Measurements from ENCODE around the gene SLC16A10. TPM values are rescaled to one million over a fixed set of nuclear protein-coding genes. Genes with fewer than 3 reads are reported as not detected.
"Not testable (repeated sequence)": the region's sequence is repeated elsewhere in the genome, so short reads cannot be mapped to it uniquely, and the experiment has no call there.

SLC16A10 gene
- total RNA-seq, 1 experiment from 2014 or later: 0.63 TPM

DNA sequence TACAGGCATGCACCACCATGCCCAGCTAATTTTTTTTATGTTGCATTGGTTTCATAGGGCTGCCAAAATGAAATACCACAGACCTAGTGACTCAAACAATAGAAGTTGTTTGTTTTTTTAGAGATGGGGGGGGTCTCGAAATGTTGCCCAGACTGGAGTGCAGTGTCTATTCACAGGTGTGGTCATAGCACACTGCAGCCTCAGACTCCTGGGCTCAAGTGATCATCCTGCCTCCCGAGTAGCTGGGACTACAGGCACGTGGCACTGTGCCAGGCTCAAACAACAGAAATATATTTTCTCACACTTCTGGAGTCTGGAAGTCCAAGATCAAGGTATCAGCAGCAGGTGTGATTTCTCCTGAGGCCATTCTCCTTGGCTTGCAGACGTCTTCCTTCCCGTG, 6.6 kb upstream of the SLC16A10 start:
- no peak for DNase-seq (ENCODE audit: low read depth)

DNA sequence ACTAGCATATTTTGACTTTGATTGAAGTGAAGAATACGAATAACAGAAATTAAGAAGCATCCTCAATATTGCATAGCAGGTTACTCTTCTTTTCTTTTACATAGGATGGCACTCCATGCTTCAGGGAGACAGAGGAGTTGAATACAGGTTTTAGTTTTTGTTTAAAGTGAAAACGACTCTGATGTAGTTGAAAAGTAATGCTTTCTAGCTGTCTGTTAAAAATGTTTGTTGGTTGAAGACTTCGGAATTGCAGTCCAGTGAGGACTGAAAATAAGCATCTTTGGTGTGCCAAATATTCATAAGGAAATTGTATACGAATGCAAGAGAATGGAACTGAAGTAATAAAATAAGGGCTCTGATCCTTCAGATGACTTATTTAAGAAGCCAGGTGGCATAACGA, 618 bp upstream of the SLC16A10 start:
- DNase-seq (ENCODE audit: low read depth): no peak

- DNase-seq (ENCODE audit: low read depth): no peak
Observed at GRCh38 chr6:111087871-111088667, 766 bp downstream of the SLC16A10 start.

- DNase-seq (ENCODE audit: low read depth): no peak
Observed at GRCh38 chr6:111088668-111089003, 1.3 kb downstream of the SLC16A10 start.

GRCh38 chr6:111090766-111091165, 3.5 kb downstream of the SLC16A10 start:
- no peak for DNase-seq (ENCODE audit: low read depth)

- no peak for DNase-seq (ENCODE audit: low read depth)
Observed at GRCh38 chr6:111091987-111092386, 4.7 kb downstream of the SLC16A10 start.

- not testable (repeated sequence) for DNase-seq (ENCODE audit: low read depth)
Observed at GRCh38 chr6:111095488-111095887, 8.2 kb downstream of the SLC16A10 start.

DNA sequence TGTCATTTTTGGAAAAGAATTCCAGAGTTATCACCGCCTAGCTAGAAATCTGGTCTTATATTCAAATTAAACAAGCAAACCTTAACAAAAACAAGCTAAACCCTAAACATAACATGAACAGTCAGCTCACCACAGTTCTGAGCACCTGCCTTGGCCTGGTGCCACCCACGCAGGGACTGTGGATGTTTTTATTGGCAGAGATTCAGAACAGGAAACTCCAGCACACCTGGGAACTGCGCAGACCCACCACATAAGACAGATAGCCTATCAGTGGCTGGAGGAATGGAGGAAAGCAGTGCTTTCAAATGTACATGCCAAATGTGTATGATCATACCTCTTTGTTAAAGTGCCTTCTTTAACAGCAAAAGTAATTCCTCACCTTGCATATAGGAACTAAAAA, 8.9 kb downstream of the SLC16A10 start:
- DNase-seq (ENCODE audit: low read depth): no peak

GRCh38 chr6:111098597-111098996, 11.3 kb downstream of the SLC16A10 start:
- no peak for DNase-seq (ENCODE audit: low read depth)

DNA sequence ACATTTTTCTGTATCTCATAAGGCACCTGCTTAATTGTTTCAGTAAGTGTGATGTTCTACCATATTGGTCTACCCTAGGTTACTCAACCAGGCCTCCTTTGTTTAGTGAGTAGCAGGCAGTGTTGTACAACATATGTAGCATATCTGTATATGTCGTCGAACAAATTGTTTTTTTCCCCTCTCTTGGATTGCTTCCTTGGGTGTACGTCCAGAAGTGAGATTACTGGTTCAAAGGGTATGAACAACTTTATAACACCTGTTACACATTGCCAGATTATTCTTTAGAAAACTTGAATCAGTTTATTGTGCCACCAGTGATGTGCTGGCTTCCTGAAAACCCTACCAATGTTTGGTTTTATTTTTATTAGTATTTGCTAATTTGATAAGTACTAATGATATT, 14.7 kb downstream of the SLC16A10 start:
- DNase-seq (ENCODE audit: low read depth): no peak

GRCh38 chr6:111105578-111105977, 18.3 kb downstream of the SLC16A10 start:
- peak; percentile 61 for DNase-seq (ENCODE audit: low read depth)

- no peak for DNase-seq (ENCODE audit: low read depth)
Observed at GRCh38 chr6:111107589-111107988, 20.3 kb downstream of the SLC16A10 start.

- no peak for DNase-seq (ENCODE audit: low read depth)
Observed at GRCh38 chr6:111110036-111110435, 22.7 kb downstream of the SLC16A10 start.

DNA sequence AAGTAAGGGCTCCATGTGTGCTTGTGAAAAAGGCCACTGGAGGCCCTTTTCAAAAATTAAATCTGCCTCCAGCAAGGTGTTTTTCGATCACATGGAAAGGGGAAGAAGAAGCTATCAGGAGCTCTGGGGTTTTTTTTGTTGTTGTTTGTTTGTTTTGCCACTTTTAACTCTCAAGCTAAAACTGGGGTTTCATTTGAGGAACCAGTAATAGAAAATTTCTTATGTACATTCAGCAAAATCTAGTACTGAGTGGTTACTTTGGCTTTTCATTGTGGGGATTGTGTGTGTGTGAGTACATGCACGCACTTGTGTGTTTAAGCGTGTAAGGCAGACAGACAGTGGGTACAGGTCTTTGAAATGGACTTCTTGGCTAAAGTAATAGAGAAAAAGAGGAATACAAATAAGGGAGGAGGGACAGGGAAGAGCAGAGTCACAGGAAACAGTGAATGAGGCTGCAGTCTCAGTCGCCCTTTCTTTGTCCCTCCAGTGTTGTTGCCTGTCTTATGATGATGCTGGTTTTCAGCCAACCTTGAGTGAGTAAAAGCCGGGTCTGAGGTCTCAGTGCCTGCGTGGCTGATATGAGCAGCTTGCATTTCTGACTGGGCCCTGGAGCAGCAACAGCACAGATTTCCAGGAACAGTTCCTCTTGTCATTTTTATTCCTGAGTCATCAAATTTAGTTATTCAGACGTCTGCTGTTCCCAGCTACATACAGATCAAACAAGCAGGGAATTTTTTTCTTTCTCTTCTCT, 26.2 kb downstream of the SLC16A10 start:
- peak; percentile 53 for DNase-seq (ENCODE audit: low read depth)

- DNase-seq (ENCODE audit: low read depth): peak; percentile 18
Observed at GRCh38 chr6:111114087-111114443, 26.8 kb downstream of the SLC16A10 start.

GRCh38 chr6:111114482-111114881, 27.2 kb downstream of the SLC16A10 start:
- no peak for DNase-seq (ENCODE audit: low read depth)

DNA sequence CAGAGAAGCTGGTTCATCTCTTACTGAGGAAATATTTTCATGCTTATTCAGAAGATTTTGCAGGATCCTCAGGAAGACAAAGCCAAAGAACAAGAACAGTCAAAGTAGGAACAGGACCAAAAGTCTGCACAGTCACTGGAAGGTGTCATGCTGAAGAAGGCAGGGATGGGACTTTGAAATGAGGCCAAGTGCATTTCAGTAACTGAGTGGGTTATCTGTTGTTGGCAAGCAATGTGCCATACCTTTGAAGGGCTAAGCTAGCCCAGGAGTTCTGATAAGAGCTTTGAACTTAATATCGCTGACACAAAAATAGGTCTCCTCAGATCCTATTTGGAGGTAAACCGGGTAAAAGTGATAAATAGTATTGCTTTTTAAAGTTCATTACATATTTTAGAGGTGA, 31.5 kb downstream of the SLC16A10 start:
- no peak for DNase-seq (ENCODE audit: low read depth)

DNA sequence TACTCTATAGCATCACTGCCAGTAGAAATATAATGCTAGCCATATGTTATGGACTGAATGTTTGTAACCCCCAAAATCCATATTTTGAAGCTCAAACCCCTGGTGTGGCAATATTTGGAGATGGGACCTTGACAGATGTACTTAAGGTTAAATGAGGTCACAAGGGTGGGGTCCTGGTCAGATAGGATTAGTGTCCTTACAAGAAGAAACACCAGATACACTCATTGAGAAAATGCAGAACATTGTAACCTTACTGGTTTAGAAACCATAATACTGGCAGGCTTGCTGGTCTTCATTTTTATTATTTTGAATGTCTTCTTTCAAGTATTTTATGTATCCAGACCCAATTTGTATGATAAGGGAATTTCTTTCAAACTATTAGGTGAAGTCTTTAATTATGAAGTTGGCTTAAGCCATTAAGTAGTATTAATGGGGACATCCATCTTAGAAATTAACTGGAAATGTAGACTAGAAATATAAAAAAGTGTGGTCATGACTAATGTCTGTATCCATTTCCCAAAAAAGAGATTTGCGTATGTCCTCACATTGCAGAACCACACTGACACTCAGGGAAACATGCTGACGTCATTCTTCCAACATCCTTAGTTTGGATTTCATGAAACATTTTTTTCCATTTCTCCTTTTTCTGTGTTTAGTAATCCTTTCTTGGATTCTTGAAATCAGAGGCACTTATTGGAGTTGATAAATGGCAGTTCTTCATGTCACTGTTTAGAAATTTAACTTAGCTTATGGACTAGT, 32.4 kb downstream of the SLC16A10 start:
- peak; percentile 48 for DNase-seq (ENCODE audit: low read depth)

DNA sequence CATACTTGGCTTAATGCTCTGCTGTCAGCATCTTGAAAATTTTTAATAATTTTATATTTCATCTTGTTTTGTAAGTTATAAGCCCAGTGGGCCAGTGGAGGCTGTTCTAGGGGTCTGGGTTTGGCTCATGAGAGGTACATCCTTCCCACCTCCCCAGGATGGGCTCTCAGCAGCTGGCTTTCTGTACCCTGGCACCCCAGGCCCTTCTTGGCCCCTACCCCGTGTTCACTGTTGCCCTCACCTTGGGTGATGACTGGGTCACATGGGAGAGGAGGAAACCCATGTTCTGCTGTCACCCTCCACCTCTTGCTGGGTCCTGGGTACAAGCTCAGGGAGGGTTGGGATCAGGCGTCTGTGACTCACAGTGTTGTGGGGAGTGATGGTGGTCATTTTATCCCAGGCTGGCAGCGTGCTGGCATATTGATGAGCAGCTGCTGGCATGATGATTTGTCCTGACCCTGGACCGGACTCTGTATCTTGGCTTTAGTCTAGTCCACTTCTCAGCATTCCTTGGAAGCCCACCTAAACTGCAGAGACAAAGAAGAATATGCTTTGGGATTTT, 34.6 kb downstream of the SLC16A10 start:
- peak; percentile 23 for DNase-seq (ENCODE audit: low read depth)

DNA sequence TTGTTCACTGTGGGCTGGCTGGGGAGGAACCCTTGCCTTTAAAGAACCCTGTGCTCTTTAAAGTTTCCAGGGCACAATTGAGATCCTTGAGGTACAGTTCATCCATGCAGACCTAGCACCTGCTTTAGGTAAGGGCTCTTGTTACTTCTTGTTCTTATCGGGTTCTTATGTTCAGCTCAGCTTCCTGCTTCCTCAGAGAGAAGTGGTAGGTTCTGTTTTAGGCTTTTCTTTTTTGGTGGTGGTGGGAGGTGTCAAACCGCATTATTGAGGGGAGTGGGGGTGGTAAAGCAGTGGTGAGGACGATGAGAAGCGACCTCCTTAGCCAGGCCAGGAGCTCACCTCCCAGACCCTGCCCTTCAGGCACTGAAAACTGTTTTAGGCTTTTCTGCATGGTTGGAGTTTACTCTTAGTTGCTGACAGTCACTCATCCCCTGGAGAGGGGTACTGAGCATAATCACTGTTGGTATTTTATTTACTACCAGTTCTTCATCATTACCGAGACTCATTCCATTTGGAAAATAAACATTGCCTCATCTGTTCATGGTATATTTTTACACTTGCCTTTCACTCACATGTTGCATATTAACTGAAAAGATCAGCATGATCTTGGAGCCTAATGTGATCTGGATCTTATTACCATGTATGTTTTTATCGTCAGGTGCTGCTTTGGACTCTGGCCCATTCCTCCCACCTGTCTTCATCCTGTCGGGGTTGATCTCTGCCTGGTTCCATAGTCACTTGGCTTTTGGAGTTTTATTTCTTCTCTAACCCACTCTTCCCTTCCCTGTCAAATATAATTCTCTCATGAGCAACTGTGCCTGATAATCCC, 35.4 kb downstream of the SLC16A10 start:
- no peak for DNase-seq (ENCODE audit: low read depth)

DNA sequence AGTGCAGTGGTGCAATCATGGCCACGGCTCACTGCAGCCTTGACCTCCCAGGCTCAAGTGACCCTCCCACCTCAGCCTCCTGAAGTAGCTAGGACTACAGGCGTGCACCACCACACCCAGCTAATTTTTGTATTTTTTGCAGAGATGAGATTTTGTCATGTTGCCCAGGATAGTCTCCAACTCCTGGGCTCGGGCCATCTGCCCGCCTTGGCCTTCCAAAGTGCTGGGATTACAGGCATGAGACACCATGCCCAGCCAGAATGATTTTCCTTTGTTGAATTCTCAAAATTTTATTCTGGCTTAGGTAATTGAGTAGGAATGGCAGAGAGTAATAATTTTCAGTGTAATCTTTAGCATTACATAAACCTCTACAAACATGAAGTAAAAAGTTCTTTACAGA, 37.1 kb downstream of the SLC16A10 start:
- DNase-seq (ENCODE audit: low read depth): no peak
